ENCODE results near the gene NT5C3B.

GRCh38 chr17:41785091-41785858, 50.8 kb downstream of the NT5C3B start:
- no peak for TF ChIP-seq GATA2 (IDR thresholded peaks at IDR 0.05; ENCODE audit: low read depth, low read length)
- TF ChIP-seq GATA3 (IDR thresholded peaks at IDR 0.05; ENCODE audit: low read depth, low read length): no peak

All from SH-SY5Y (cell line).